Lung (tissue), 12 donors: ENCODE data around the gene SLC22A23. TPM values are rescaled to one million over a fixed set of nuclear protein-coding genes. Genes with fewer than 3 reads are reported as not detected.

ENCODE experiments used
- ATAC-seq: fragments of 200-7000 bp; cut with Tn5 transposase; one replicate; pipeline ENCODE4 v1.9.1; 2020; ENCODE audit warnings: moderate number of reproducible peaks; ENCODE audit not compliant: insufficient read depth, low FRiP score
- DNase-seq, 3 donors: peaks; one replicate each; pipeline ENCODE4 v3.0.0-alpha.2; 2013 to 2017
- H3K27ac ChIP-seq, 2 donors: one replicate each; pipeline ENCODE4 v1.5.1; 2013; ENCODE audit warnings: mild to moderate bottlenecking in 2 of 2, moderate library complexity in 2 of 2, control low read depth in 1 of 2, inconsistent platforms in 1 of 2, low read depth in 1 of 2, low read length in 1 of 2
- H3K27me3 ChIP-seq, 3 donors: one replicate each; pipeline ENCODE4 v1.5.1; 2013; ENCODE audit warnings: low read length in 2 of 3; ENCODE audit not compliant: control insufficient read depth in 3 of 3, insufficient read depth in 3 of 3
- H3K36me3 ChIP-seq, 4 donors: one replicate each; pipeline ENCODE4 v1.5.1; 2013; ENCODE audit warnings: low read length in 4 of 4, mild to moderate bottlenecking in 1 of 4, moderate library complexity in 1 of 4; ENCODE audit not compliant: control insufficient read depth in 4 of 4, insufficient read depth in 4 of 4
- H3K4me1 ChIP-seq, 5 donors: one replicate each; pipeline ENCODE4 v1.5.1; 2013; ENCODE audit warnings: low read length in 5 of 5, mild to moderate bottlenecking in 2 of 5, moderate library complexity in 1 of 5; ENCODE audit not compliant: control insufficient read depth in 5 of 5, insufficient read depth in 5 of 5
- H3K4me3 ChIP-seq: one replicate; pipeline ENCODE4 v1.5.1; 2013; ENCODE audit warnings: mild to moderate bottlenecking, control low read depth, moderate library complexity
- H3K9ac ChIP-seq, 2 donors: one replicate each; pipeline ENCODE4 v1.5.1; 2013; ENCODE audit warnings: low read length in 2 of 2, control low read depth in 1 of 2; ENCODE audit not compliant: insufficient read depth in 1 of 2
- H3K9me3 ChIP-seq, 4 donors: one replicate each; pipeline ENCODE4 v1.5.1; 2013; ENCODE audit warnings: low read length in 3 of 4, mild to moderate bottlenecking in 1 of 4, moderate library complexity in 1 of 4; ENCODE audit not compliant: control insufficient read depth in 4 of 4, insufficient read depth in 3 of 4
- WGBS, 2 donors: extraction: QIAGEN DNeasy Blood & Tissue Kit; methylation state at CpG; one replicate each; pipeline ENCODE4 v1.1.7; 2013; 5-methylcytosine and 5-hydroxymethylcytosine counted together
- polyA plus RNA-seq, 2 donors: library from polyadenylated mRNA; stranded (reverse); fragments of 200-250 nt; gene quantifications; one replicate each; pipeline ENCODE4 v1.2.1, GENCODE V29; 2013
- total RNA-seq, 2 donors: library from RNA; depleted of rRNA in 1 of 2; stranded (reverse); fragments of >200 nt in 1 of 2; gene quantifications; one replicate each; pipeline ENCODE4 v1.2.1, GENCODE V29; 2014 to 2021
- TF ChIP-seq, protein P1 (sequence below): IDR thresholded peaks from 2 replicates; pipeline ENCODE4 v1.5.1; 2012; ENCODE audit warnings: mild to moderate bottlenecking; ENCODE audit errors: control extremely low read depth, extremely low read depth
- donor health status: control.
- donor health status: control.
- donor health status: Bipolar disorder and iron deficiency.
- donor health status: healthy.
- donor health status: DM: yes; HTN: yes; CAD: no.

Gene SLC22A23
- total and polyA plus RNA-seq, 4 donors: 6.6 to 45.6 (median 24.1) TPM

DNA sequence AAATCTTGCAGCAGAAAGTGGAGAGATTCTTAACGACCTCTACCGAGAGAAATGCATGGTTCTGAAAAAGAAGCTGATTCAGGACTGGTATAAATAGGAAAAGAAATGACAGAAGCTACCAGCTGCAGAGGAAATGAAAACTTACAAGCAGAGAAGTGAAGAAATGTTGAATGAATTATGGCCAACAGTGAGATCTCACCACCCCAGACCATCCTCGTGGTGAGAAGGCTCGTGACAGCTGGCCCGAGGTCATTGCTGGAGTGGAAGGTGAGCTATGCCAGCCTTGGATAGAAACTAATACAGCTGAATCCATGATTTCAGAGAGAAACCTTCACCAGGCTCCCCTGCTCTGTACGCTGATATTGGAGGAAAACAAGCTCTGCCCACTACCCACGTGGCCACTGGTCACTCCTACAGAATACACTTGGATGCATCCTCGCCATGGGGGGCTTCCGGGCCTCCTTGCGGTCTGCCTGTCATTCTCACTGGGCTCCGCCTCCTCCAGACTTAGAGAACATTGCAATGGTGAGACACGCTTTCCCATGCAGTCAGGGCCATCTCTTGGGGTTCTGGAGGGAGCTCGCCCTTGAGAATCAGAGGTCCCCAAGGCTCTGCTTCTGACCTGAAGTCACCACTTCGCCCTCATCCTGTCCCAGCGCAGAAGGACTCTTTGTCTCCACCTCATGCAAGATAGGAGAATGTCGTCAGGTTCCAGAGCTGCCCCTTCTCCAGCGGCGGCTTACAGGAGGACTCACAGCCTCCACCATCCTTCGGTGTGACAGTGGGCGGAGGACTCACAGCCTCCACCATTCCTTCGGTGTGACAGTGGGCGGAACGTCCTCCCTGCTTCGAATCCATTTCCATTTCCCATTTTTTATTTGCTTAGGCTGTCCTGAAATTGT, 218.8 kb downstream of the SLC22A23 start:
- H3K36me3 ChIP-seq: no peaks in the 10 kb centered on the region
- ATAC-seq (no peak), DNase-seq (peak in 2 of 3 donors; percentile 43 to 44)
- peaks cover 0 to 2% (median 0%) of the 10 kb centered on the region in 4 donors for H3K9me3 ChIP-seq
- 71 to 76% methylated on average over 24 of the region's 24 CpGs for WGBS, 2 donors
- H3K4me1 ChIP-seq: no peaks in the 10 kb centered on the region
- H3K9ac ChIP-seq: no peak overlapping the region
- no peak overlapping the region for H3K4me3 ChIP-seq
- H3K27me3 ChIP-seq: peaks cover 2 to 14% (median 5%) of the 10 kb centered on the region in 3 donors
- TF ChIP-seq, protein P1, sequence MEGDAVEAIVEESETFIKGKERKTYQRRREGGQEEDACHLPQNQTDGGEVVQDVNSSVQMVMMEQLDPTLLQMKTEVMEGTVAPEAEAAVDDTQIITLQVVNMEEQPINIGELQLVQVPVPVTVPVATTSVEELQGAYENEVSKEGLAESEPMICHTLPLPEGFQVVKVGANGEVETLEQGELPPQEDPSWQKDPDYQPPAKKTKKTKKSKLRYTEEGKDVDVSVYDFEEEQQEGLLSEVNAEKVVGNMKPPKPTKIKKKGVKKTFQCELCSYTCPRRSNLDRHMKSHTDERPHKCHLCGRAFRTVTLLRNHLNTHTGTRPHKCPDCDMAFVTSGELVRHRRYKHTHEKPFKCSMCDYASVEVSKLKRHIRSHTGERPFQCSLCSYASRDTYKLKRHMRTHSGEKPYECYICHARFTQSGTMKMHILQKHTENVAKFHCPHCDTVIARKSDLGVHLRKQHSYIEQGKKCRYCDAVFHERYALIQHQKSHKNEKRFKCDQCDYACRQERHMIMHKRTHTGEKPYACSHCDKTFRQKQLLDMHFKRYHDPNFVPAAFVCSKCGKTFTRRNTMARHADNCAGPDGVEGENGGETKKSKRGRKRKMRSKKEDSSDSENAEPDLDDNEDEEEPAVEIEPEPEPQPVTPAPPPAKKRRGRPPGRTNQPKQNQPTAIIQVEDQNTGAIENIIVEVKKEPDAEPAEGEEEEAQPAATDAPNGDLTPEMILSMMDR: no peak
- H3K27ac ChIP-seq: no peak overlapping the region

DNA sequence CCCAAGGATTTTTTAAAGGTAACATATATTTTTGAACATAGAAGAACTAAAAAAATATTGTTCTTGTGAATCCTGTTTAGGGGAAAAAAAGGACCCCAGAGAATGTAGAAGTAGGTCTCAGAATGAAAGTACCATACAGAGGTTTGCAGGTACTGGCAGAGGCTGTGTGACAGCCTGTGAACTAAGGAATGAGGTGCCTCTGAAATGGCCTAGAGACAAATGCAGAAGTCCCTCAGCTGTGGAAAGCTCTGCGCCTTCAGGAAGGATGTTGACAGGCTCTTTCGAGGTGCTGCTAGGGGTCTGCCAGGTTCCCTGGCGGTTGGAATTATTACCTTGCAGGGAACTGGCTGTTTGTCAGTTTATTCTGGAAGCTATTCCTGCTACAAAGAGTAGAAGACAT, 220.8 kb downstream of the SLC22A23 start:
- Histone ChIP-seq H3K4me3 (no peak overlapping the region), H3K27me3 (peaks cover 2 to 24% (median 5%) of the 10 kb centered on the region in 3 donors)
- WGBS, 2 donors: 41 to 59% methylated on average over 3 of the region's 3 CpGs

DNA sequence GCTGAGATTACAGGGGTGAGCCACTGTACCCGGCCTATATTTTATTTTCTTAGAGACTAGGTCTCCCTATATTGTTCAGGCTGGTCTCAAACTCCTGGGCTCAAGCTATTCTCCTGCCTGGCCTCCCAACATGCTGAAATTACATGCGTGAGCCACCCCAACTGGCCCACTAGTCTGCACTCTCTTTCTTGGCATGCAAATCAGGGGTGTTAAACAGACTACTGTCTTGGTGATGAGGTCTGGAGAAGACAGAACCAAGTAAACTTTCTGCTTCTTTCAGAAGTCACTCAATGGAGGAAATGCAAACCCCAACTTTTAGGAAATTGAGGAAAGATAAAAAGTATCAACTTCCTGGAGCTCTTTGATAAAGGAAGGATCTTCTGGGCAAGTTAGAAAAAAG, 221.4 kb downstream of the SLC22A23 start:
- Histone ChIP-seq H3K27me3 (peaks cover 2 to 24% (median 5%) of the 10 kb centered on the region in 3 donors), H3K9me3 (peaks cover 0 to 2% (median 0%) of the 10 kb centered on the region in 4 donors), H3K27ac (no peak overlapping the region), H3K36me3 (no peaks in the 10 kb centered on the region), H3K4me3 (no peak overlapping the region), H3K9ac (no peak overlapping the region), H3K4me1 (peaks cover 0 to 16% (median 0%) of the 10 kb centered on the region in 5 donors)
- ATAC-seq: no peak
- WGBS, 2 donors: 93 to 95% methylated on average over 2 of the region's 2 CpGs
- no peak for DNase-seq
- TF ChIP-seq, protein P1: no peak

More for the DNA sequence above, 220.8 kb downstream of the SLC22A23 start:
- no peak for ATAC-seq
- TF ChIP-seq, protein P1: no peak
- H3K27ac ChIP-seq: no peak overlapping the region
- H3K4me1 ChIP-seq: peaks cover 0 to 10% (median 0%) of the 10 kb centered on the region in 5 donors
- H3K9ac ChIP-seq: no peak overlapping the region
- no peaks in the 10 kb centered on the region for H3K36me3 ChIP-seq
- DNase-seq: no peak
- H3K9me3 ChIP-seq: peaks cover 0 to 2% (median 0%) of the 10 kb centered on the region in 4 donors
